GM12878 (cell line): ENCODE data around the gene HMOX1. TPM values are rescaled to one million over a fixed set of nuclear protein-coding genes. Genes with fewer than 3 reads are reported as not detected.

Experiments
- ATAC-seq: fragments of 200-7000 bp; cut with Tn5 transposase; 3 replicates; pipeline ENCODE4 v1.9.1; 2020; ENCODE audit warnings: mild to moderate bottlenecking, moderate library complexity
- BruUV-seq: library from RNA; stranded (reverse); fragments of 400-500 nt; replicated peaks from 2 replicates; lab custom pipeline; 2021; lab: Mats Ljungman, UMichigan
- CTCF ChIA-PET: fragments of 300-600 bp; sonication (Branson Sonifier 250); formaldehyde crosslinking; extraction: SDS; loops from one replicate; lab custom pipeline; 2021; ENCODE audit warnings: inconsistent platforms; lab: Yijun Ruan, JAX
- POLR2A ChIA-PET: fragments of 350-600 bp; formaldehyde crosslinking; extraction: SDS; loops from one replicate; lab custom pipeline; 2021; ENCODE audit warnings: inconsistent platforms; lab: Charles Lee
- RAD21 ChIA-PET: fragments of 300-600 bp; sonication (Branson Sonifier 250); formaldehyde crosslinking; loops from one replicate; lab custom pipeline; 2023; ENCODE audit warnings: antibody characterized with exemption; ENCODE audit not compliant: unreplicated experiment; lab: Charles Lee
- SMC1A ChIA-PET: fragments of 300-600 bp; sonication (Branson Sonifier 250); formaldehyde crosslinking; loops from one replicate; lab custom pipeline; 2023; ENCODE audit not compliant: unreplicated experiment, uncharacterized antibody; lab: Charles Lee
- DNase-seq: peaks from one replicate; pipeline ENCODE4 v3.0.0-alpha.2; 2011; ENCODE audit warnings: low read depth, low spot score
- FAIRE-seq: peaks from 3 replicates; lab custom pipeline; 2011; peaks lifted over from hg19 to GRCh38; lab: Jason Lieb, UNC
- H2AFZ ChIP-seq: 2 replicates; pipeline ENCODE4 v1.6.0; 2011; ENCODE audit warnings: low read depth, low read length, control low read depth; ENCODE audit not compliant: control insufficient read depth
- H3K27ac ChIP-seq: 2 replicates; pipeline ENCODE4 v1.5.1; 2011; ENCODE audit warnings: control low read depth; ENCODE audit not compliant: control insufficient read depth, insufficient read depth
- H3K27me3 ChIP-seq, 2 experiments: replicated peaks in 1 of 2; 2 replicates each; pipeline versions ENCODE4 v1.6.0 to v1.6.1; 2011; ENCODE audit warnings: low read length in 1 of 2; ENCODE audit not compliant: control insufficient read depth in 2 of 2, insufficient read depth in 2 of 2
- H3K36me3 ChIP-seq, 2 experiments: 2 replicates each; pipeline ENCODE4 v1.5.1; 2011; ENCODE audit warnings: low read length in 1 of 2; ENCODE audit not compliant: control insufficient read depth in 2 of 2, insufficient read depth in 2 of 2
- H3K4me1 ChIP-seq: 2 replicates; pipeline ENCODE4 v1.6.1; 2011; ENCODE audit warnings: mild to moderate bottlenecking, low read length, moderate library complexity, mixed read lengths; ENCODE audit not compliant: control insufficient read depth, insufficient read depth
- H3K4me2 ChIP-seq: 2 replicates; pipeline ENCODE4 v1.6.0; 2011; ENCODE audit warnings: control low read depth; ENCODE audit not compliant: control insufficient read depth, insufficient read depth
- H3K4me3 ChIP-seq: fragments of 200-600 bp; sonication (generic); 2 replicates; pipeline ENCODE4 v1.5.1; 2016
- H3K79me2 ChIP-seq: 2 replicates; pipeline ENCODE4 v1.6.0; 2011; ENCODE audit warnings: low read length; ENCODE audit not compliant: control insufficient read depth, insufficient read depth
- H3K9ac ChIP-seq: 2 replicates; pipeline ENCODE4 v1.8.0; 2011; ENCODE audit warnings: low read length, control low read depth, mixed read lengths; ENCODE audit not compliant: control insufficient read depth, insufficient read depth
- H3K9me3 ChIP-seq: replicated peaks from 3 replicates; pipeline ENCODE4 v1.5.1; 2011; ENCODE audit warnings: mild to moderate bottlenecking, low read length; ENCODE audit not compliant: control insufficient read depth, insufficient read depth
- H4K20me1 ChIP-seq: 2 replicates; pipeline ENCODE4 v1.6.0; 2011; ENCODE audit not compliant: control insufficient read depth, insufficient read depth
- ATF7 ChIP-seq: fragments of 450-650 bp; IDR thresholded peaks from 2 replicates; pipeline ENCODE4 v1.6.1; 2016; ENCODE audit warnings: low read depth, mild to moderate bottlenecking
- CREB1 ChIP-seq: IDR thresholded peaks from 2 replicates; pipeline ENCODE4 v1.6.1; 2012; ENCODE audit warnings: low read depth, mild to moderate bottlenecking, inconsistent platforms
- EZH2 ChIP-seq: IDR thresholded peaks from 2 replicates; pipeline ENCODE4 v1.6.1; 2012; ENCODE audit warnings: low read depth, mild to moderate bottlenecking, control low read depth, inconsistent platforms, low read length, borderline replicate concordance; ENCODE audit not compliant: control insufficient read depth
- NR2C2 ChIP-seq: IDR thresholded peaks from 2 replicates; pipeline ENCODE4 v1.6.1; 2011; ENCODE audit warnings: borderline replicate concordance, low read depth; ENCODE audit not compliant: control insufficient read depth, insufficient read length
- PML ChIP-seq: IDR thresholded peaks from 2 replicates; pipeline ENCODE4 v1.6.1; 2012; ENCODE audit warnings: low read length, inconsistent platforms
- ZNF384 ChIP-seq: IDR thresholded peaks from 2 replicates; pipeline ENCODE4 v1.6.1; 2012; ENCODE audit warnings: low read depth, mild to moderate bottlenecking, low read length, improper control_type of control experiment, borderline replicate concordance
- WGBS: methylation state at CpG from one replicate; pipeline ENCODE4 v1.1.6; 2016; ENCODE audit warnings: low lambda C conversion rate; ENCODE audit not compliant: insufficient replicate concordance, insufficient coverage; ENCODE audit errors: missing lambda C conversion rate; 5-methylcytosine and 5-hydroxymethylcytosine counted together
- in situ Hi-C: fragments of 300-500 bp; cut with MboI; formaldehyde crosslinking; loops from 9 replicates; pipeline ENCODE4 v1.14.3; 2018; ENCODE audit warnings: mixed read lengths
- intact Hi-C: fragments of 100-400 bp; cut with micrococcal nuclease; formaldehyde crosslinking; loops from one replicate; pipeline ENCODE4 v1.14.2; 2022; ENCODE audit not compliant: unreplicated experiment
- polyA plus RNA-seq, 11 experiments: library from polyadenylated mRNA; depleted of rRNA in 4 of 11; unstranded in 6 of 11; stranded (reverse) in 5 of 11; fragments of >200 nt; fragmentation: Nextera tagmentation in 4 of 11; fragmentation: Illumina TruSeq in 1 of 11; extraction: Ambion mirVana in 4 of 11; extraction: Trizol in 1 of 11; gene quantifications; 1 replicate in 1 of 11; 2 replicates in 10 of 11; pipeline versions ENCODE4 v1.2.1 to v1.2.3, GENCODE V29; 2011 to 2016; ENCODE audit warnings: inconsistent platforms in 2 of 11, missing spikeins in 2 of 11, low read depth in 1 of 11
- total RNA-seq, 4 experiments: library from RNA; depleted of rRNA in 3 of 4; stranded (reverse); fragments of >200 nt in 3 of 4; fragmentation: Illumina TruSeq in 1 of 4; extraction: Trizol in 1 of 4; gene quantifications; 2 replicates each; pipeline versions ENCODE4 v1.2.1 to v1.2.3, GENCODE V29; 2013 to 2021
- TF ChIP-seq, protein P1 (sequence below): fragments of 450-650 bp; IDR thresholded peaks from 2 replicates; pipeline ENCODE4 v1.6.1; 2016; ENCODE audit warnings: mild to moderate bottlenecking, moderate library complexity, borderline replicate concordance
- TF ChIP-seq, protein P2 (sequence below): fragments of 150-350 bp; IDR thresholded peaks from 2 replicates; pipeline ENCODE4 v1.6.1; 2016; ENCODE audit warnings: low read depth, low read length
- TF ChIP-seq, protein P3 (sequence below), 3 experiments: IDR thresholded peaks in 2 of 3; conservative IDR thresholded peaks in 1 of 3; 2 replicates each; pipeline ENCODE4 v1.5.1; 2011; ENCODE audit warnings: low read depth in 3 of 3, low read length in 3 of 3, mild to moderate bottlenecking in 3 of 3, control low read depth in 2 of 3, moderate library complexity in 2 of 3, inconsistent platforms in 1 of 3, mixed read lengths in 1 of 3; ENCODE audit not compliant: control insufficient read depth in 2 of 3, insufficient read depth in 1 of 3; ENCODE audit errors: extremely low read depth in 1 of 3

HMOX1 gene
- total and polyA plus RNA-seq, 10 of the 15 experiments (the other 5 are each of a cell fraction or from before 2014, with no cell fraction given), result 1.5 to 36.7 (median 18.8) TPM

DNA sequence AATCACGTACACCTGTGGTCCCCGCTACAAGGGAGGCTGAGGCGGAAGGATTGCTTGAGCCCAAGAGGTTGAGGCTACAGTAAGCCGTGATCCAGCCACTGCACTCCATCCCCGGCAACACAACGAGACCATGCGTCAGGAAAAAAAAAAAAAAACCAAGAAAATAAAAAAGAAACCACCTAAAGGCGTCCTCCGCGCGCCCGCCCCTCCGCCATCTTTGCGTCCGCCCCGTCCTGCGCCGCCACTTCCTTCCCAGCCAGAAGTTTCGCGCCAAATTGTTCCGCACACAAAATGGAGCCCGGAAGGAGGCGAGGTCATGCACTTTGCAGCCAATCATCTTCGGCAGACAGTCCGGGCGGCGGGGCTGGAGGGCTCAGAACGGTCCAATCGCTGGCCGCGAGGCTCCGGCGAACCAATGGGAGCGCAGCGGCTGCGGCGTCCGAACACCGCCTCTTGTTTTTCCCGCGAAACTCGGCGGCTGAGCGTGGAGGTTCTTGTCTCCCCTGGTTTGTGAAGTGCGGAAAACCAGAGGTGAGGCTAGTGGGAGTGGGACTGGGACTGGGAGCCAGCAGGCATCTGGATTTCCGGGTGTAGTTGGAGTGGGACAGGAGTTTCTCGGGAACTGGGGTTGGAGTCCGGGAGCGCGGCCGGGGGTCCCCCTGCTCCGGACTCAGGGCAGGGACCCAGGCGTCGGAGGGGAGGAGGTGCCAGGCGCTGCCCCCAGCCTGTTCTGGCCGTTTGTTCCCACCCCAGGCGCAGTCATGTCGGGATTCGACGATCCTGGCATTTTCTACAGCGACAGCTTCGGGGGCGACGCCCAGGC lies 19.0 kb downstream of the HMOX1 start, which contains the start of gene MCM5:
Gene MCM5, plus strand, starts transcription at position 463 of the 823 bp plus-strand sequence. Its CDS starts 299 bp downstream, at position 762.
- Histone ChIP-seq H3K36me3 (peaks cover 5 to 12% of the 10 kb centered on the region in 2 experiments; a peak in 3 of 4 replicates), H3K4me2 (peak within 1 kb of the TSS; percentile 98), H2AFZ (peak within 1 kb of the TSS; percentile 85), H4K20me1 (no peaks in the 10 kb centered on the region), H3K79me2 (peaks cover 38% of the 10 kb centered on the region), H3K9ac (peak within 1 kb of the TSS; percentile 98), H3K4me3 (peak within 1 kb of the TSS; percentile 91), H3K27ac (peak within 1 kb of the TSS; percentile 90), H3K9me3 (no peaks in the 10 kb centered on the region), H3K27me3 (no peaks in the 10 kb centered on the region), H3K4me1 (peaks cover 32% of the 10 kb centered on the region)
- ChIA-PET RAD21 (interaction anchor here (1.5 to 4.8 kb wide), 2 partner anchors 10 to 47 kb away, joined by 4 to 29 read pairs; no protein-coding TSS in a partner anchor), CTCF (interaction anchor here (1.2 to 4.1 kb wide), 6 partner anchors 10 to 49 kb away, joined by 3 to 26 read pairs (median 10); no protein-coding TSS in a partner anchor), POLR2A (interaction anchor here (1.2 to 4.8 kb wide), 2 partner anchors 10 to 23 kb away, joined by 3 to 46 read pairs; no protein-coding TSS in a partner anchor), SMC1A (interaction anchor here (0.7 to 8.6 kb wide), 7 partner anchors 9 to 178 kb away, joined by 3 to 79 read pairs (median 4); partner anchors contain the start of gene HMOX1)
- intact Hi-C loops, result loop anchor here (5.0 kb wide), 1 partner anchor 93 kb away; no protein-coding TSS in a partner anchor
- in situ Hi-C loops, result loop anchor here (10.0 to 25.0 kb wide), 3 partner anchors 275 to 1812 kb away; partner anchors contain the start of genes FOXRED2 and SSTR3
- 2% methylated on average over 62 of the region's 64 CpGs for WGBS
- BruUV-seq, result no TSS peak
- DNase-seq (peak; percentile 94), FAIRE-seq (peak; percentile 88), ATAC-seq (peak; percentile 96)
- TF ChIP-seq, protein P1, sequence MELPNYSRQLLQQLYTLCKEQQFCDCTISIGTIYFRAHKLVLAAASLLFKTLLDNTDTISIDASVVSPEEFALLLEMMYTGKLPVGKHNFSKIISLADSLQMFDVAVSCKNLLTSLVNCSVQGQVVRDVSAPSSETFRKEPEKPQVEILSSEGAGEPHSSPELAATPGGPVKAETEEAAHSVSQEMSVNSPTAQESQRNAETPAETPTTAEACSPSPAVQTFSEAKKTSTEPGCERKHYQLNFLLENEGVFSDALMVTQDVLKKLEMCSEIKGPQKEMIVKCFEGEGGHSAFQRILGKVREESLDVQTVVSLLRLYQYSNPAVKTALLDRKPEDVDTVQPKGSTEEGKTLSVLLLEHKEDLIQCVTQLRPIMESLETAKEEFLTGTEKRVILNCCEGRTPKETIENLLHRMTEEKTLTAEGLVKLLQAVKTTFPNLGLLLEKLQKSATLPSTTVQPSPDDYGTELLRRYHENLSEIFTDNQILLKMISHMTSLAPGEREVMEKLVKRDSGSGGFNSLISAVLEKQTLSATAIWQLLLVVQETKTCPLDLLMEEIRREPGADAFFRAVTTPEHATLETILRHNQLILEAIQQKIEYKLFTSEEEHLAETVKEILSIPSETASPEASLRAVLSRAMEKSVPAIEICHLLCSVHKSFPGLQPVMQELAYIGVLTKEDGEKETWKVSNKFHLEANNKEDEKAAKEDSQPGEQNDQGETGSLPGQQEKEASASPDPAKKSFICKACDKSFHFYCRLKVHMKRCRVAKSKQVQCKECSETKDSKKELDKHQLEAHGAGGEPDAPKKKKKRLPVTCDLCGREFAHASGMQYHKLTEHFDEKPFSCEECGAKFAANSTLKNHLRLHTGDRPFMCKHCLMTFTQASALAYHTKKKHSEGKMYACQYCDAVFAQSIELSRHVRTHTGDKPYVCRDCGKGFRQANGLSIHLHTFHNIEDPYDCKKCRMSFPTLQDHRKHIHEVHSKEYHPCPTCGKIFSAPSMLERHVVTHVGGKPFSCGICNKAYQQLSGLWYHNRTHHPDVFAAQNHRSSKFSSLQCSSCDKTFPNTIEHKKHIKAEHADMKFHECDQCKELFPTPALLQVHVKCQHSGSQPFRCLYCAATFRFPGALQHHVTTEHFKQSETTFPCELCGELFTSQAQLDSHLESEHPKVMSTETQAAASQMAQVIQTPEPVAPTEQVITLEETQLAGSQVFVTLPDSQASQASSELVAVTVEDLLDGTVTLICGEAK, result peak; percentile 81; the same call in 1 of the 2 replicates
- TF ChIP-seq EZH2 (no peak), ZNF384 (peak; percentile 80), NR2C2 (no peak), PML (no peak), ATF7 (peak; percentile 71), CREB1 (peak; percentile 77)
- TF ChIP-seq, protein P2, sequence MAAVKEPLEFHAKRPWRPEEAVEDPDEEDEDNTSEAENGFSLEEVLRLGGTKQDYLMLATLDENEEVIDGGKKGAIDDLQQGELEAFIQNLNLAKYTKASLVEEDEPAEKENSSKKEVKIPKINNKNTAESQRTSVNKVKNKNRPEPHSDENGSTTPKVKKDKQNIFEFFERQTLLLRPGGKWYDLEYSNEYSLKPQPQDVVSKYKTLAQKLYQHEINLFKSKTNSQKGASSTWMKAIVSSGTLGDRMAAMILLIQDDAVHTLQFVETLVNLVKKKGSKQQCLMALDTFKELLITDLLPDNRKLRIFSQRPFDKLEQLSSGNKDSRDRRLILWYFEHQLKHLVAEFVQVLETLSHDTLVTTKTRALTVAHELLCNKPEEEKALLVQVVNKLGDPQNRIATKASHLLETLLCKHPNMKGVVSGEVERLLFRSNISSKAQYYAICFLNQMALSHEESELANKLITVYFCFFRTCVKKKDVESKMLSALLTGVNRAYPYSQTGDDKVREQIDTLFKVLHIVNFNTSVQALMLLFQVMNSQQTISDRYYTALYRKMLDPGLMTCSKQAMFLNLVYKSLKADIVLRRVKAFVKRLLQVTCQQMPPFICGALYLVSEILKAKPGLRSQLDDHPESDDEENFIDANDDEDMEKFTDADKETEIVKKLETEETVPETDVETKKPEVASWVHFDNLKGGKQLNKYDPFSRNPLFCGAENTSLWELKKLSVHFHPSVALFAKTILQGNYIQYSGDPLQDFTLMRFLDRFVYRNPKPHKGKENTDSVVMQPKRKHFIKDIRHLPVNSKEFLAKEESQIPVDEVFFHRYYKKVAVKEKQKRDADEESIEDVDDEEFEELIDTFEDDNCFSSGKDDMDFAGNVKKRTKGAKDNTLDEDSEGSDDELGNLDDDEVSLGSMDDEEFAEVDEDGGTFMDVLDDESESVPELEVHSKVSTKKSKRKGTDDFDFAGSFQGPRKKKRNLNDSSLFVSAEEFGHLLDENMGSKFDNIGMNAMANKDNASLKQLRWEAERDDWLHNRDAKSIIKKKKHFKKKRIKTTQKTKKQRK, result no peak
- TF ChIP-seq, protein P3, sequence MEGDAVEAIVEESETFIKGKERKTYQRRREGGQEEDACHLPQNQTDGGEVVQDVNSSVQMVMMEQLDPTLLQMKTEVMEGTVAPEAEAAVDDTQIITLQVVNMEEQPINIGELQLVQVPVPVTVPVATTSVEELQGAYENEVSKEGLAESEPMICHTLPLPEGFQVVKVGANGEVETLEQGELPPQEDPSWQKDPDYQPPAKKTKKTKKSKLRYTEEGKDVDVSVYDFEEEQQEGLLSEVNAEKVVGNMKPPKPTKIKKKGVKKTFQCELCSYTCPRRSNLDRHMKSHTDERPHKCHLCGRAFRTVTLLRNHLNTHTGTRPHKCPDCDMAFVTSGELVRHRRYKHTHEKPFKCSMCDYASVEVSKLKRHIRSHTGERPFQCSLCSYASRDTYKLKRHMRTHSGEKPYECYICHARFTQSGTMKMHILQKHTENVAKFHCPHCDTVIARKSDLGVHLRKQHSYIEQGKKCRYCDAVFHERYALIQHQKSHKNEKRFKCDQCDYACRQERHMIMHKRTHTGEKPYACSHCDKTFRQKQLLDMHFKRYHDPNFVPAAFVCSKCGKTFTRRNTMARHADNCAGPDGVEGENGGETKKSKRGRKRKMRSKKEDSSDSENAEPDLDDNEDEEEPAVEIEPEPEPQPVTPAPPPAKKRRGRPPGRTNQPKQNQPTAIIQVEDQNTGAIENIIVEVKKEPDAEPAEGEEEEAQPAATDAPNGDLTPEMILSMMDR (IDR thresholded peaks at IDR 0.05 in 2 of 3, conservative IDR thresholded peaks at IDR 0.05 in 1 of 3; ENCODE audit: control insufficient read depth in 2 of 3, extremely low read depth in 1 of 3, insufficient read depth in 1 of 3, low read depth in 3 of 3, low read length in 3 of 3), result no peak
